Ovary (tissue), 3 donors: ENCODE data around the gene RNF175.

Experiments used
- EP300 ChIP-seq: sonication (generic); formaldehyde crosslinking; IDR thresholded peaks from one replicate; pipeline ENCODE4 v1.6.1; 2017; ENCODE audit warnings: antibody characterized with exemption
- POLR2A ChIP-seq: fragments of 450-650 bp; IDR thresholded peaks from one replicate; pipeline ENCODE4 v1.6.1; 2017; ENCODE audit warnings: antibody characterized with exemption, mild to moderate bottlenecking, moderate library complexity
- TF ChIP-seq, protein P1 (sequence below), 3 donors: fragments of 450-650 bp in 2 of 3; fragments of 200-600 bp in 1 of 3; IDR thresholded peaks; one replicate each; pipeline versions ENCODE4 v1.5.1 to v1.8.0; 2016 to 2022; ENCODE audit warnings: antibody characterized with exemption in 3 of 3, mild to moderate bottlenecking in 1 of 3
- donor health status: DM: no; HTN: no; CAD: no.

DNA sequence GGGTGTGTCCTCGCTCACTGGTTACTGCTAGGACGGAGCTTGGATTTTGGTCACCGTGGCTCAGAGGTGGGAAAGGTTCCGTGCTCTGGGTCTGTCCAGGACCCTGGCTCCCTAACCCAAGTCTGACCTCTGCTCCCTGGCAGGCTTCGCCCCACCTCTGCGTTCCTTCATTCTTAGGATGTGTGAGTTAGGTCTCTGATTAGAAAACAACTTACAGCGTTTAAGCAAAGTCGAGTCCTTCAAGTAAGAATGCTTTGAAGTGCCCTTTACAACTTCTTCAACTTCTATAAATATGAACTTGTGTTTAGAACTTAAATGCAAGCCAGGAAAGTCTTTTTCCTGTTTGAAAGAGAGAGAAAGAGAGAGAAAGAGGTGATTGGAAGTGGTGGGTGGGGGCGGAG lies 74.9 kb downstream of the RNF175 start:
- TF ChIP-seq, protein P1, sequence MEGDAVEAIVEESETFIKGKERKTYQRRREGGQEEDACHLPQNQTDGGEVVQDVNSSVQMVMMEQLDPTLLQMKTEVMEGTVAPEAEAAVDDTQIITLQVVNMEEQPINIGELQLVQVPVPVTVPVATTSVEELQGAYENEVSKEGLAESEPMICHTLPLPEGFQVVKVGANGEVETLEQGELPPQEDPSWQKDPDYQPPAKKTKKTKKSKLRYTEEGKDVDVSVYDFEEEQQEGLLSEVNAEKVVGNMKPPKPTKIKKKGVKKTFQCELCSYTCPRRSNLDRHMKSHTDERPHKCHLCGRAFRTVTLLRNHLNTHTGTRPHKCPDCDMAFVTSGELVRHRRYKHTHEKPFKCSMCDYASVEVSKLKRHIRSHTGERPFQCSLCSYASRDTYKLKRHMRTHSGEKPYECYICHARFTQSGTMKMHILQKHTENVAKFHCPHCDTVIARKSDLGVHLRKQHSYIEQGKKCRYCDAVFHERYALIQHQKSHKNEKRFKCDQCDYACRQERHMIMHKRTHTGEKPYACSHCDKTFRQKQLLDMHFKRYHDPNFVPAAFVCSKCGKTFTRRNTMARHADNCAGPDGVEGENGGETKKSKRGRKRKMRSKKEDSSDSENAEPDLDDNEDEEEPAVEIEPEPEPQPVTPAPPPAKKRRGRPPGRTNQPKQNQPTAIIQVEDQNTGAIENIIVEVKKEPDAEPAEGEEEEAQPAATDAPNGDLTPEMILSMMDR (IDR thresholded peaks at IDR 0.05), result no peak
- TF ChIP-seq POLR2A, result no peak
- TF ChIP-seq EP300, result no peak
